ENCODE data around the gene COA6. TPM values are rescaled to one million over a fixed set of nuclear protein-coding genes. Genes with fewer than 3 reads are reported as not detected.
A peak's percentile ranks its signal among the peaks of the same experiment; 100 is the strongest.

The COA6 gene, protein sequence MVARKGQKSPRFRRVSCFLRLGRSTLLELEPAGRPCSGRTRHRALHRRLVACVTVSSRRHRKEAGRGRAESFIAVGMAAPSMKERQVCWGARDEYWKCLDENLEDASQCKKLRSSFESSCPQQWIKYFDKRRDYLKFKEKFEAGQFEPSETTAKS
- 25.0 TPM for total RNA-seq
- long read RNA-seq, partial matches to known transcripts = 0 of 6 reads
- long read RNA-seq, other reads (novel, unspliced or antisense) = 0 of 6 reads

GRCh38 chr1:234373064-234373958 lies at the start of gene COA6:
Gene COA6, plus strand, starts transcription at chr1:234373456. Its CDS starts 11 bp downstream, at chr1:234373467.
- intact Hi-C loops (cut with DNase I) = no loop called here
- Histone ChIP-seq H3K9me3 (no peaks in the 10 kb centered on the region), H3K4me3 (peak within 1 kb of the TSS; percentile 89), H3K27me3 (no peaks in the 10 kb centered on the region), H3K4me1 (peaks cover 14% of the 10 kb centered on the region), H3K27ac (peak within 1 kb of the TSS; percentile 99), H3K36me3 (peaks cover 20% of the 10 kb centered on the region)
- peak; percentile 97 for ATAC-seq
- TF ChIP-seq, protein P1, sequence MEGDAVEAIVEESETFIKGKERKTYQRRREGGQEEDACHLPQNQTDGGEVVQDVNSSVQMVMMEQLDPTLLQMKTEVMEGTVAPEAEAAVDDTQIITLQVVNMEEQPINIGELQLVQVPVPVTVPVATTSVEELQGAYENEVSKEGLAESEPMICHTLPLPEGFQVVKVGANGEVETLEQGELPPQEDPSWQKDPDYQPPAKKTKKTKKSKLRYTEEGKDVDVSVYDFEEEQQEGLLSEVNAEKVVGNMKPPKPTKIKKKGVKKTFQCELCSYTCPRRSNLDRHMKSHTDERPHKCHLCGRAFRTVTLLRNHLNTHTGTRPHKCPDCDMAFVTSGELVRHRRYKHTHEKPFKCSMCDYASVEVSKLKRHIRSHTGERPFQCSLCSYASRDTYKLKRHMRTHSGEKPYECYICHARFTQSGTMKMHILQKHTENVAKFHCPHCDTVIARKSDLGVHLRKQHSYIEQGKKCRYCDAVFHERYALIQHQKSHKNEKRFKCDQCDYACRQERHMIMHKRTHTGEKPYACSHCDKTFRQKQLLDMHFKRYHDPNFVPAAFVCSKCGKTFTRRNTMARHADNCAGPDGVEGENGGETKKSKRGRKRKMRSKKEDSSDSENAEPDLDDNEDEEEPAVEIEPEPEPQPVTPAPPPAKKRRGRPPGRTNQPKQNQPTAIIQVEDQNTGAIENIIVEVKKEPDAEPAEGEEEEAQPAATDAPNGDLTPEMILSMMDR (IDR thresholded peaks at IDR 0.05) = no peak
- peak; percentile 95 for DNase-seq

DNA sequence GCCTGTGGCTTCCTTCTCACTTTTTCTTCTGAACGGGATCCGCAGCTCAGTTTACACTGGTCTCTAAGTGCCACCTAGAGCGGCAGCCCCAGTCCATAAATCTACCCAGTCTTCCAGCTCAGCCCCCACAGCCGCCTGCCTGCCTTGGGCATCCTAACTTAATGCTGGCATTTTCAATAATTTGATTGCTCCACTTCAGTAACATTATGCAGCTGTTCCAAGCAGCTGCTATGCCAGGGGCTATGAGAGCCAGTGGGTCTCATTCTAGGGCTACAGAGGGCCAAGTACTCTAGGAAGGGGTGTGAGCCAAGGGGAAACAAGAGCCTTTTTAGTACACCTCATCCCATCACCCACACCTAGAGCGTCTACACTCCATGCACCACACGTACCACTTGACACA lies 48.4 kb upstream of the COA6 start:
- no peaks in the 10 kb centered on the region for H3K27me3 ChIP-seq
- DNase-seq (no peak), ATAC-seq (no peak)
- H3K27ac ChIP-seq = no peak overlapping the region
- no peaks in the 10 kb centered on the region for H3K9me3 ChIP-seq
- no peaks in the 10 kb centered on the region for H3K36me3 ChIP-seq
- TF ChIP-seq, protein P1 (IDR thresholded peaks at IDR 0.05) = no peak
- H3K4me1 ChIP-seq = peaks cover 4% of the 10 kb centered on the region
- intact Hi-C loops (cut with DNase I) = no loop called here
- H3K4me3 ChIP-seq = no peak overlapping the region

GRCh38 chr1:234325878-234326496 lies 47.3 kb upstream of the COA6 start:
- H3K9me3 ChIP-seq = no peaks in the 10 kb centered on the region
- no peak overlapping the region for H3K27ac ChIP-seq
- H3K4me1 ChIP-seq = peaks cover 4% of the 10 kb centered on the region
- H3K27me3 ChIP-seq = no peaks in the 10 kb centered on the region
- intact Hi-C loops (cut with DNase I) = no loop called here
- peak overlapping the region; percentile 44 for H3K4me3 ChIP-seq
- DNase-seq (no peak), ATAC-seq (no peak)
- H3K36me3 ChIP-seq = no peaks in the 10 kb centered on the region
- TF ChIP-seq, protein P1 (IDR thresholded peaks at IDR 0.05) = no peak

DNA sequence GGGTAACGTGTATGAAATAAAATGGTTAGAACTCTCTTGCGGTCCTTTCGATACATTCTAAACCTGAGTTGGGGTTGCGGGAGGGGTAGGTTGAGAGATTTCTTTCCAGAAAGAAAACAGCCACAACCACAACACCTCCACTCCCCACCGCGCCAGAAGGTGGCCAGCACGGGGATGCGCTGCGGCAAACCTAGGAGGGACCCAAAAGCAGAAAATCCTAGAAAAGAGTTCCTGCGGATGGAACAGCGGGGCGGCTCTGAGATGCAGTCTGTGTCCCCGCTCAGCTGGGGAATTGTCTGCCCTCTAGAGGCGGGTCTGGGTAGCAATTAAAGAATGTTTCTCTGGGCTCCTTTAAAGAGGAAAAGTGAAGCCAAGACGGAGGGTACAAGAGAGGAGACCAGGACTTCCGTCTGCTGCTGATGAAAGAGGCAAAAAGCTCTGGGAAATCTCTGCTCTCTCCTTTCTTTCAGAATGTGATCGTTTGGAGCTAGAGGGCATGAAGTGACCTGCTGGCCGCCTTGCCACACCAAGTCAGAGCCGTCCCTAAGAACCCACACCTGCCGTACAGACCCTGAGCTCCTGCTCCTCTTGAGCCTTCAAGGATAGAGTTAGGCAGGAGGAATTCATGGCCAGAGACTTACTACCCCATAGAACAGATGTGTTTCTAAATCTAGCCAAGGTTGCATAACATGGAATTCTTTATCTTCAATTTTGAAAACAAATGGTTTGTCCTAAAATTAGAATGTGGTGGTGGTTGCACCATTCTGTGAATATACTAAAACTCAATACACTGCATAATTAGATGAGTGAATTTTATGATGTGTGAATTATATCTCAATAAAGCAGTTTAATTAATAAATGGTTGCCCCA lies 46.5 kb upstream of the COA6 start:
- intact Hi-C loops (cut with DNase I) = no loop called here
- peaks cover 4% of the 10 kb centered on the region for H3K4me1 ChIP-seq
- H3K9me3 ChIP-seq = no peaks in the 10 kb centered on the region
- peak; percentile 91 for ATAC-seq
- TF ChIP-seq, protein P1 (IDR thresholded peaks at IDR 0.05) = peak; percentile 77
- peak; percentile 72 for DNase-seq
- peak overlapping the region; percentile 44 for H3K4me3 ChIP-seq
- H3K36me3 ChIP-seq = no peaks in the 10 kb centered on the region
- no peaks in the 10 kb centered on the region for H3K27me3 ChIP-seq
- H3K27ac ChIP-seq = peak overlapping the region; percentile 3

GRCh38 chr1:234327577-234328164 lies 45.6 kb upstream of the COA6 start:
- ATAC-seq (no peak), DNase-seq (no peak)
- Histone ChIP-seq H3K4me1 (peaks cover 4% of the 10 kb centered on the region), H3K36me3 (no peaks in the 10 kb centered on the region), H3K9me3 (no peaks in the 10 kb centered on the region), H3K4me3 (no peak overlapping the region), H3K27ac (no peak overlapping the region), H3K27me3 (no peaks in the 10 kb centered on the region)
- TF ChIP-seq, protein P1 (IDR thresholded peaks at IDR 0.05) = no peak
- intact Hi-C loops (cut with DNase I) = no loop called here
